ENCODE measurements around the gene GZMM. TPM values are rescaled to one million over a fixed set of nuclear protein-coding genes. Genes with fewer than 3 reads are reported as not detected.
A peak's percentile ranks its signal among the peaks of the same experiment; 100 is the strongest.

GZMM gene
- total RNA-seq, 2 experiments from 2014 or later: 41.6 to 46.3 TPM

GRCh38 chr19:535017-535835, 8.6 kb upstream of the GZMM start:
- DNase-seq (no peak), ATAC-seq (ENCODE audit: poor library complexity) (no peak)
- Mint-ChIP-seq H3K36me3 (ENCODE audit: low read depth) (peaks cover 24% of the 10 kb centered on the region), H3K27me3 (no peaks in the 10 kb centered on the region), H3K9me3 (no peaks in the 10 kb centered on the region), H3K4me1 (ENCODE audit: low read depth) (peaks cover 9% of the 10 kb centered on the region), H3K27ac (peak overlapping the region; percentile 63), H3K4me3 (peak overlapping the region; percentile 79)
- Histone ChIP-seq H3K4me3 (ENCODE audit: low read length) (no peak overlapping the region), H3K27me3 (ENCODE audit: control insufficient read depth in 1 of 2, insufficient read depth in 2 of 2, low read length in 2 of 2) (no peaks in the 10 kb centered on the region), H3K4me1 (ENCODE audit: insufficient read depth, low read length) (peaks cover 43% of the 10 kb centered on the region), H3K36me3 (ENCODE audit: insufficient read depth, low read length) (peaks cover 36% of the 10 kb centered on the region), H3K27ac (ENCODE audit: low read depth in 1 of 2, low read length in 2 of 2) (no peak overlapping the region), H3K9me3 (ENCODE audit: control insufficient read depth in 1 of 2, insufficient read depth in 1 of 2, low read length in 2 of 2) (no peaks in the 10 kb centered on the region)
- no peak for TF ChIP-seq CTCF (IDR thresholded peaks at IDR 0.05)
- intact Hi-C loops (cut with DNase I, micrococcal nuclease): no loop called here
- ChIA-PET CTCF (no interaction called here), POLR2A (no interaction called here)

GRCh38 chr19:536031-536880, 7.6 kb upstream of the GZMM start:
- Mint-ChIP-seq H3K4me1 (ENCODE audit: low read depth) (peaks cover 9% of the 10 kb centered on the region), H3K27me3 (no peaks in the 10 kb centered on the region), H3K4me3 (no peak overlapping the region), H3K27ac (no peak overlapping the region), H3K9me3 (no peaks in the 10 kb centered on the region), H3K36me3 (ENCODE audit: low read depth) (peaks cover 24% of the 10 kb centered on the region)
- ATAC-seq (ENCODE audit: poor library complexity) (no peak), DNase-seq (no peak)
- Histone ChIP-seq H3K27ac (ENCODE audit: low read depth in 1 of 2, low read length in 2 of 2) (no peak overlapping the region), H3K4me3 (ENCODE audit: low read length) (no peak overlapping the region), H3K9me3 (ENCODE audit: control insufficient read depth in 1 of 2, insufficient read depth in 1 of 2, low read length in 2 of 2) (no peaks in the 10 kb centered on the region), H3K27me3 (ENCODE audit: control insufficient read depth in 1 of 2, insufficient read depth in 2 of 2, low read length in 2 of 2) (no peaks in the 10 kb centered on the region), H3K4me1 (ENCODE audit: insufficient read depth, low read length) (peaks cover 35% of the 10 kb centered on the region), H3K36me3 (ENCODE audit: insufficient read depth, low read length) (peaks cover 41% of the 10 kb centered on the region)
- intact Hi-C loops (cut with DNase I, micrococcal nuclease): no loop called here
- ChIA-PET CTCF (no interaction called here), POLR2A (no interaction called here)
- no peak for TF ChIP-seq CTCF (IDR thresholded peaks at IDR 0.05)

GRCh38 chr19:536881-537404, 6.9 kb upstream of the GZMM start:
- no peak for ATAC-seq (ENCODE audit: poor library complexity)
- Histone ChIP-seq H3K36me3 (ENCODE audit: insufficient read depth, low read length) (peaks cover 47% of the 10 kb centered on the region), H3K27ac (ENCODE audit: low read depth in 1 of 2, low read length in 2 of 2) (no peak overlapping the region), H3K27me3 (ENCODE audit: control insufficient read depth in 1 of 2, insufficient read depth in 2 of 2, low read length in 2 of 2) (no peaks in the 10 kb centered on the region), H3K9me3 (ENCODE audit: control insufficient read depth in 1 of 2, insufficient read depth in 1 of 2, low read length in 2 of 2) (no peaks in the 10 kb centered on the region), H3K4me1 (ENCODE audit: insufficient read depth, low read length) (peaks cover 35% of the 10 kb centered on the region), H3K4me3 (ENCODE audit: low read length) (no peak overlapping the region)
- Mint-ChIP-seq H3K4me3 (no peak overlapping the region), H3K4me1 (ENCODE audit: low read depth) (peaks cover 9% of the 10 kb centered on the region), H3K27ac (no peak overlapping the region), H3K9me3 (no peaks in the 10 kb centered on the region), H3K27me3 (no peaks in the 10 kb centered on the region), H3K36me3 (ENCODE audit: low read depth) (peaks cover 24% of the 10 kb centered on the region)
- TF ChIP-seq CTCF (IDR thresholded peaks at IDR 0.05): no peak
- CTCF ChIA-PET: no interaction called here
- intact Hi-C loops (cut with DNase I, micrococcal nuclease): no loop called here
- DNase-seq: no peak
- POLR2A ChIA-PET: no interaction called here

All from CD4-positive, alpha-beta T cell (primary cell).